Daoy (cell line): Measurements from ENCODE around the gene SIVA1. TPM values are rescaled to one million over a fixed set of nuclear protein-coding genes. Genes with fewer than 3 reads are reported as not detected.

Experiments used
- DNase-seq: peaks from one replicate; pipeline ENCODE4 v3.0.0-alpha.2; 2015; ENCODE audit warnings: low read depth
- total RNA-seq: library from RNA; depleted of rRNA; stranded (reverse); fragments of >200 nt; shearing (Covaris generic); gene quantifications from 2 replicates; pipeline ENCODE4 v1.2.3, GENCODE V29; 2014

SIVA1 gene
- total RNA-seq, 1 experiment from 2014 or later = 525 TPM

GRCh38 chr14:104771374-104771773 is 18.4 kb downstream of the SIVA1 start:
- no peak for DNase-seq

DNA sequence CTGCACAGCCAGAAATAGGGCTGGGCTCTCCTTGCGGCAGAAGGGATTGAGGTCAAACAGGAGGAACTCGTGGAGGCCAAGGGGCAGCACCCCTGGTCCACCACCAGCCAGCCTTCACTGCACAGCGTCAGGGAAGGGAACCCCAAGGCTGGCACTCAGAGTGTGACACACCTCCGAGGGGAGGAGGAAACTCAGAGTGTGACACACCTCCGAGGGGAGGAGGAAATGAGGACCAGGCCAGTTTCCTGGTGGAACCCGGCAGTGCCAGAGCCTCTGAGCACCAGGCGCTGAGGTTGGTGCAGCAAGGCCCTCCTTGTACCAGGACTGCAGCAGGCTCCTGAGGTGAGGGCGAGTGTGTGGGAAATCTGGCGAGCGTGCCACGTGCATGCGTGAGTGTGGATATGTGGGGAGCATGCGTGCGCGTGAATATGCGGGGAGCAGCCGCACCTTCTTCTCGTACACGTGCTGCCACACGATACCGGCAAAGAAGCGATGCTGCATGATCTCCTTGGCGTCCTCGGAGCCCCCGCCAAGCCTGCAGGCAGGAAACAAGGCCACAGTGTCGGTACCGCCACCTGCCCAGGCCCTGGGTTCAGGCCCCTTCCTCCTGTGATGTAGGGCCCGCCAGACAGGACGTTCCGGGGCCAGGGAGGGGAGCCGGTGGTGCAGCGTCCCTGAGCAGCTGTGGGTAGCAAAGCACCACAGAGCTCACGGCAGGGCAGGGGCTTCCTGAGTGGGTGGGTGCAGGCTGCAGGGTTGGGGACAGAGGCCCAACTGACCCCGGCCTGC is 19.2 kb downstream of the SIVA1 start:
- DNase-seq = no peak

DNA sequence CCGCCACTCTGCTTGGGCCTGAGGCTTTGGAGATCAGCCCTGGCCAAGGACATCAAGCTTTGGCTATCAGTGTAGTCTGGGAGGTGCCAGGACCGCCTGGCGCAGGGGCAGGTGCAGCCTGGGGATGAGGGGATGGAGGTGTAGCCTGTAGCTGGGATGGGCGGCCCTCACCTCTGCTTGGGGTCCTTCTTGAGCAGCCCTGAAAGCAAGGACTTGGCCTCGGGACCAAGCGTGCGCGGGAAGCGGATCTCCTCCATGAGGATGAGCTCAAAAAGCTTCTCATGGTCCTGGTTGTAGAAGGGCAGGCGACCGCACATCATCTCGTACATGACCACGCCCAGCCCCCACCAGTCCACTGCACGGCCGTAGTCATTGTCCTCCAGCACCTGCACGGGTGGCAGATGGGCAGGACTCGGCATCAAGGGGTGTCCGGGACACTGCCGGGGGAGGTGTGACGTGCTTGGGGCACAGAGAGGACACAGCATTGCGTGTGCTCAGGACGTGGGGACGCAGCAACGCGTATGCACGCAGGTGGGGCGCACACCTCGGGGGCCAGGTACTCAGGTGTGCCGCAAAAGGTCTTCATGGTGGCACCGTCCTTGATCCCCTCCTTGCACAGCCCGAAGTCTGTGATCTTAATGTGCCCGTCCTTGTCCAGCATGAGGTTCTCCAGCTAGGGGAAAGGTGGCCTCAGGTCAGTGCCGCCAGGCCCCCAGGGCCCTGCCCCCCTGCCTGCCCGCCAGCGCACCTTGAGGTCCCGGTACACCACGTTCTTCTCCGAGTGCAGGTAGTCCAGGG is 20.0 kb downstream of the SIVA1 start:
- no peak for DNase-seq

- DNase-seq = no peak
Observed at GRCh38 chr14:104773505-104774452, 20.8 kb downstream of the SIVA1 start.

DNA sequence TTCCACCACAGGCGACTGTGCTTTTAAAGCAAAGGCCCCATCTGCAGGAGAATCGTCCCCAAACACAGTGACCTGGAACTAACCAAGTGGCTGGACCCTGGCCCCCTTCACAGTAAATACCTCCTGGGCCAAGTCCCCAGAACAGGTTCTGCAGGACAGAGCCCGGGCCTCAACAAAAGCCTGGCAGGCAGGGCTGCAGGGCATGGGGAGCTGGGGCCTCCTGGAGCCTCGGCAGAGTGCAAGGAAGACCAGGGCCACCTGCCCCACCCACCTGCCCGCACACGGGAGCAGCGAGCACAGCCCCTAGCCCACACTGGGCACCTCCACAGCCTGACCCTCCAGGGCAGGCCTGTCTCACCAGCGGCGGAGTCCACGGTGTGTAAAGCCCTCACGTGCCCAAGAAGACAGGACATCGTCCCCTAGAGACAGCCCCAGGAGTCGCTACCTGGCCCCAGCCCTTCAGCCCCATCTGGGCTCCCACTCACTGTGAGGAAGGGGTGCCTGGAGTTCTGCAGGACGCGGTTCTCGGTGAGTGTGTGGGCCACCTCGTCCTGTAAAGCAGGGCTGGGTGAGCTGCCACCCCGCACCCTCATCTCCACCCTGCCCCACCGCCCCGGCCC is 21.6 kb downstream of the SIVA1 start:
- DNase-seq = no peak

GRCh38 chr14:104775073-104775489 is 22.1 kb downstream of the SIVA1 start:
- DNase-seq = no peak

GRCh38 chr14:104776481-104776880 is 23.5 kb downstream of the SIVA1 start:
- DNase-seq = no peak

- no peak for DNase-seq
Observed at GRCh38 chr14:104776961-104777807, 24.2 kb downstream of the SIVA1 start.

- DNase-seq = no peak
Observed at GRCh38 chr14:104777808-104778249, 24.9 kb downstream of the SIVA1 start.

DNA sequence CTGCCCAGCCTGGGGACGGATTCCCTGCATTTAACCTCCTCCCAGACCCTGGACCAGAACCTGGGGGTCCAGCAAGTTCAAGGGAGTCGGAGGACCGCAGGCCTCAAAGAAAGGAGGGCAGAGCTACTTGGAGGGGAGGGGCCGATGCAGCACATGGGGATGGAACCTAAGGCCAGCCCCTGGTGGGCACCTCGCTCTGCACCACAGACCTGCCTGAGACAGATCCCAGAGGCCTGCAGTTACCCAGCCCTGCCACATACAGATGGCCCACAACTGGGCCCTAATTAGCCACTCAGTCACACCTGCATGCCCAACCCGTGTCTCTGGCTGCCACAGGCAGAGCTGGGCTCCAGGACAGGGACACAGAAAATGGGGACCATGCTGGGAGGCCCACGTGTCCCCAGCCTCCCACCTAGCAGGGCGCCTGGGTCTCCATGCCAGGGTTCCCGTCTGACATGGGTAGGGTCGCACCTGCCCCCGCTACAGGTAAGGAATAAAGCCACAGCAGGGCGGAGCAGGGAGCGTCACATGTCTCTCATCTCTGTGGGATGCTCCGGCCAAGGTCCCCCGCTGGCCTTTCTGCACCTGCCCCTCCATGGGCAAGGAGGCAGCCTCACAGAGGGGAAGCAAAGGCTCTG is 25.9 kb downstream of the SIVA1 start:
- no peak for DNase-seq

GRCh38 chr14:104779776-104780512 is 27.0 kb downstream of the SIVA1 start:
- no peak for DNase-seq

DNA sequence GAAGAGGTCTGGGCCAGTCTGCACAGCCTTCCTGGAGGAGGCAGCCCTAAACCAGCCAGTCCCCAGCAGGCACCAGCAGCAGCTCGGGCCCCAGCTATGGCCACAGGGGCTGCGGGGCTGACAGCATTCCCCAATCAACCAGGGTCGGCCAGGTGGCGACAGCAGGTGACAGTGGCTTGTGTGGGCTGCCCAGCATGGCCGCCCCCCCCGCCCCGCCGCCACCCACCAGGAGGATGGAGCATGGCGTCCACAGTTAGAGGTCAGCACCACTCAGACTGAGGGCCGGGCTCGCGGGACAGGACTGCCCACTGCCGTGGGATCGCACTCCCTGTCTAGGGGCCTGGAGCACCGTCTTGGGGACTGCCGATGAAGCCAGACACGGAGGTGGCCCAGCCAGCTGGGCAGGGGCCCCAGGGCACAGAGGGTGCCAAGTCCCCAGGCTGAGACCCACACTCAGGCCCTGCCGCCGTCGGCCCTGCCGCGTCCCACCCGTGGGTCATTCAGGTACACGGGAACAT is 27.6 kb downstream of the SIVA1 start:
- DNase-seq = no peak

GRCh38 chr14:104781271-104782077 is 28.5 kb downstream of the SIVA1 start:
- no peak for DNase-seq

GRCh38 chr14:104782086-104782807 is 29.3 kb downstream of the SIVA1 start:
- no peak for DNase-seq

DNA sequence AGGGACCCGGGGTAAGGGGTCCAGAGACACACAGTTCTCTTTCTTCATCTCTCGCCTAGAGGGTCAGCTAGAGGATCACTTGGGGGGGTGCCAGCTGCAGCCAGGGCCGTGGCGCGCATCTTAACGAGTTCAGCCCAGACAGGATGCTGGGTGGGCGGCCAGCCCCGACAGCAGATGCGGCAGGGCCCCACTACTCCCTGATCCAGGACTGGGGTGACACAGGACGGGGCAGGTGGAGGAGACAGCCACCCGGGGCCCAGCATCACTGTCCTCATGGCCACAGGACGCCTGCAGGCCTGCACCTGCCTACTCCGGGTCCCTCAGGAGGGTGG is 29.8 kb downstream of the SIVA1 start:
- no peak for DNase-seq

DNA sequence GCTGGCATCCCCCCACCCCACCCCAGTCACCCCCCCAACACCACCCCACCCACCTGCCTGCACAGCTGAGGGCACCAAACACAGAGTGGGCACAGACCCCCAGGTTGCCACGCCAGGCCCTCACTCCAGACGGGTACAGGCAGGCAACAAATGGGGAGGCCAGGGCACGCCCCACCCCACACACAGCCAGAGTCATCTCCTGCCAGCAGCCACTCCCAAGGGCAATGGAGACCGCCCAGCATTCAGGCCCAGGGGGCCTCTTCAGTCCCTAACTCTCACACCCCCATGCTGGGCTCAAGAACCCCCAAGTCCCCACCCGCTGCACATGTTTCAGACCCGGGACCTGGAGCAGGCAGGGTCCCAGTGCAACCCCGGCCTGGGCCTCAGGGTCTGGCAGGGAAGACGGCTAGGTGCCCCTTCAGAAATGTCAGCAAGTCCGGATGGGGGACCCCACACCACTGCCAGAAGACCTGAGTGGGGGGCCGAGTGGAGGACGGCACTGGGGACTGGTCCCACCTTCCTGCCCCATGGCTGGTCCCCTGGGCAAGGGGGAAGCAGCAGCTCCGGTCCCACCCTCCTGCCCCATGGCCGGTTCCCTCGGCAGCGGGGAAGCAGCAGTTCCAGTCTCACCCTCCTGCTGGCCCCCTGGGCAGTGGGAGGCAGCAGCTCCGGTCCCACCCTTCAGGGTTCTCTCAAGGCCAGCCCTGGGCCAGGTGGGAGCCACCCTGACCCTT is 30.7 kb downstream of the SIVA1 start:
- DNase-seq = no peak

- no peak for DNase-seq
Observed at GRCh38 chr14:104784218-104784568, 31.2 kb downstream of the SIVA1 start.
